Measurements from ENCODE around the gene EXT2.

DNA sequence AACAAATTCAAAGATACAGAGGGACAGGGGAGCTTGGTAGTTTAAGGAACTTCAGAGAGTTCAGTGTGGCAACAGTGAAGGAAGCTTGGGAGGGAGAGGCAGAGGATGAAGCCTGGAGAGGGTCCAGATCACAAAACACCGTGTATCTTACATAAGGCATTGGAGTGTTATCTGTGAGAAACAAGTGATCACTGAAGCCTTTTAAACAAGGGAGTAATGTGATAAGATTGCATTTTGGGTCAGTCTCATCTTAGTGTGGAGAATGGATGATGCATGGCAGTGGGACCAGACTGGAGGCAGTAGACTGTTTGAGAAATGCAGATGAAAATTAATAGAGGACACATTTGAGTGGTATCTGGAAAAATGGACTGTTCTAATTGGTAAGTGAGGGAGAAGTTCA is 79.4 kb downstream of the EXT2 start:
- TF ChIP-seq, protein P1, sequence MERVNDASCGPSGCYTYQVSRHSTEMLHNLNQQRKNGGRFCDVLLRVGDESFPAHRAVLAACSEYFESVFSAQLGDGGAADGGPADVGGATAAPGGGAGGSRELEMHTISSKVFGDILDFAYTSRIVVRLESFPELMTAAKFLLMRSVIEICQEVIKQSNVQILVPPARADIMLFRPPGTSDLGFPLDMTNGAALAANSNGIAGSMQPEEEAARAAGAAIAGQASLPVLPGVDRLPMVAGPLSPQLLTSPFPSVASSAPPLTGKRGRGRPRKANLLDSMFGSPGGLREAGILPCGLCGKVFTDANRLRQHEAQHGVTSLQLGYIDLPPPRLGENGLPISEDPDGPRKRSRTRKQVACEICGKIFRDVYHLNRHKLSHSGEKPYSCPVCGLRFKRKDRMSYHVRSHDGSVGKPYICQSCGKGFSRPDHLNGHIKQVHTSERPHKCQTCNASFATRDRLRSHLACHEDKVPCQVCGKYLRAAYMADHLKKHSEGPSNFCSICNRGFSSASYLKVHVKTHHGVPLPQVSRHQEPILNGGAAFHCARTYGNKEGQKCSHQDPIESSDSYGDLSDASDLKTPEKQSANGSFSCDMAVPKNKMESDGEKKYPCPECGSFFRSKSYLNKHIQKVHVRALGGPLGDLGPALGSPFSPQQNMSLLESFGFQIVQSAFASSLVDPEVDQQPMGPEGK (CRISPR knock-in tag; IDR thresholded peaks at IDR 0.05; ENCODE audit: borderline replicate concordance), result no peak
- TF ChIP-seq, protein P2, sequence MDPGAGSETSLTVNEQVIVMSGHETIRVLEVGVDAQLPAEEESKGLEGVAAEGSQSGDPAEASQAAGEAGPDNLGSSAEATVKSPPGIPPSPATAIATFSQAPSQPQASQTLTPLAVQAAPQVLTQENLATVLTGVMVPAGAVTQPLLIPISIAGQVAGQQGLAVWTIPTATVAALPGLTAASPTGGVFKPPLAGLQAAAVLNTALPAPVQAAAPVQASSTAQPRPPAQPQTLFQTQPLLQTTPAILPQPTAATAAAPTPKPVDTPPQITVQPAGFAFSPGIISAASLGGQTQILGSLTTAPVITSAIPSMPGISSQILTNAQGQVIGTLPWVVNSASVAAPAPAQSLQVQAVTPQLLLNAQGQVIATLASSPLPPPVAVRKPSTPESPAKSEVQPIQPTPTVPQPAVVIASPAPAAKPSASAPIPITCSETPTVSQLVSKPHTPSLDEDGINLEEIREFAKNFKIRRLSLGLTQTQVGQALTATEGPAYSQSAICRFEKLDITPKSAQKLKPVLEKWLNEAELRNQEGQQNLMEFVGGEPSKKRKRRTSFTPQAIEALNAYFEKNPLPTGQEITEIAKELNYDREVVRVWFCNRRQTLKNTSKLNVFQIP (CRISPR knock-in tag; IDR thresholded peaks at IDR 0.05; ENCODE audit: borderline replicate concordance, low read depth), result no peak
- TF ChIP-seq GLIS3 (CRISPR knock-in tag; IDR thresholded peaks at IDR 0.05) (no peak), ZFP30 (CRISPR knock-in tag; IDR thresholded peaks at IDR 0.05) (no peak), SNAI2 (CRISPR knock-in tag; IDR thresholded peaks at IDR 0.05) (no peak), RARB (CRISPR knock-in tag; IDR thresholded peaks at IDR 0.05) (no peak), ZFP3 (CRISPR knock-in tag; IDR thresholded peaks at IDR 0.05) (no peak), OSR1 (CRISPR knock-in tag; IDR thresholded peaks at IDR 0.05) (no peak), ZC3H10 (CRISPR knock-in tag; IDR thresholded peaks at IDR 0.05) (no peak)
- TF ChIP-seq, protein P3, sequence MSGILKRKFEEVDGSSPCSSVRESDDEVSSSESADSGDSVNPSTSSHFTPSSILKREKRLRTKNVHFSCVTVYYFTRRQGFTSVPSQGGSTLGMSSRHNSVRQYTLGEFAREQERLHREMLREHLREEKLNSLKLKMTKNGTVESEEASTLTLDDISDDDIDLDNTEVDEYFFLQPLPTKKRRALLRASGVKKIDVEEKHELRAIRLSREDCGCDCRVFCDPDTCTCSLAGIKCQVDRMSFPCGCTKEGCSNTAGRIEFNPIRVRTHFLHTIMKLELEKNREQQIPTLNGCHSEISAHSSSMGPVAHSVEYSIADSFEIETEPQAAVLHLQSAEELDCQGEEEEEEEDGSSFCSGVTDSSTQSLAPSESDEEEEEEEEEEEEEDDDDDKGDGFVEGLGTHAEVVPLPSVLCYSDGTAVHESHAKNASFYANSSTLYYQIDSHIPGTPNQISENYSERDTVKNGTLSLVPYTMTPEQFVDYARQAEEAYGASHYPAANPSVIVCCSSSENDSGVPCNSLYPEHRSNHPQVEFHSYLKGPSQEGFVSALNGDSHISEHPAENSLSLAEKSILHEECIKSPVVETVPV (CRISPR knock-in tag; IDR thresholded peaks at IDR 0.05), result no peak
- TF ChIP-seq, protein P4, sequence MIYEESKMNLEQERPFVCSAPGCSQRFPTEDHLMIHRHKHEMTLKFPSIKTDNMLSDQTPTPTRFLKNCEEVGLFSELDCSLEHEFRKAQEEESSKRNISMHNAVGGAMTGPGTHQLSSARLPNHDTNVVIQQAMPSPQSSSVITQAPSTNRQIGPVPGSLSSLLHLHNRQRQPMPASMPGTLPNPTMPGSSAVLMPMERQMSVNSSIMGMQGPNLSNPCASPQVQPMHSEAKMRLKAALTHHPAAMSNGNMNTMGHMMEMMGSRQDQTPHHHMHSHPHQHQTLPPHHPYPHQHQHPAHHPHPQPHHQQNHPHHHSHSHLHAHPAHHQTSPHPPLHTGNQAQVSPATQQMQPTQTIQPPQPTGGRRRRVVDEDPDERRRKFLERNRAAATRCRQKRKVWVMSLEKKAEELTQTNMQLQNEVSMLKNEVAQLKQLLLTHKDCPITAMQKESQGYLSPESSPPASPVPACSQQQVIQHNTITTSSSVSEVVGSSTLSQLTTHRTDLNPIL (CRISPR knock-in tag; IDR thresholded peaks at IDR 0.05; ENCODE audit: low read depth), result no peak
